ENCODE data around the gene PSMC6. TPM values are rescaled to one million over a fixed set of nuclear protein-coding genes. Genes with fewer than 3 reads are reported as not detected.
"Not testable (repeated sequence)": the region's sequence is repeated elsewhere in the genome, so short reads cannot be mapped to it uniquely, and the experiment has no call there.

PSMC6 gene
- total RNA-seq, 1 experiment from 2014 or later = 252 TPM

- in situ Hi-C loops (cut with HindIII; ENCODE audit: low sequenced_read_pairs) = no loop called here
- no peak for DNase-seq (ENCODE audit: low spot score)
Measured at GRCh38 chr14:52706286-52706685, 714 bp upstream of the PSMC6 start.

GRCh38 chr14:52711666-52712065 is 4.7 kb downstream of the PSMC6 start:
- in situ Hi-C loops (cut with HindIII; ENCODE audit: low sequenced_read_pairs) = no loop called here
- no peak for DNase-seq (ENCODE audit: low spot score)

- no peak for DNase-seq (ENCODE audit: low spot score)
- in situ Hi-C loops (cut with HindIII; ENCODE audit: low sequenced_read_pairs) = no loop called here
Measured at GRCh38 chr14:52716155-52716554, 9.2 kb downstream of the PSMC6 start.

GRCh38 chr14:52723514-52724359 is 16.7 kb downstream of the PSMC6 start:
- no peak for DNase-seq (ENCODE audit: low spot score)
- in situ Hi-C loops (cut with HindIII; ENCODE audit: low sequenced_read_pairs) = no loop called here

GRCh38 chr14:52724360-52724644 is 17.3 kb downstream of the PSMC6 start:
- in situ Hi-C loops (cut with HindIII; ENCODE audit: low sequenced_read_pairs) = no loop called here
- no peak for DNase-seq (ENCODE audit: low spot score)

GRCh38 chr14:52727509-52727908 is 20.5 kb downstream of the PSMC6 start:
- DNase-seq (ENCODE audit: low spot score); in situ Hi-C loops (cut with HindIII; ENCODE audit: low sequenced_read_pairs): not testable (repeated sequence)

- DNase-seq (ENCODE audit: low spot score); in situ Hi-C loops (cut with HindIII; ENCODE audit: low sequenced_read_pairs): not testable (repeated sequence)
Measured at GRCh38 chr14:52729035-52729434, 22.0 kb downstream of the PSMC6 start.

GRCh38 chr14:52729585-52729924 is 22.6 kb downstream of the PSMC6 start:
- DNase-seq (ENCODE audit: low spot score) = no peak
- in situ Hi-C loops (cut with HindIII; ENCODE audit: low sequenced_read_pairs) = no loop called here

GRCh38 chr14:52729925-52730708 is 23.1 kb downstream of the PSMC6 start, which contains the start of gene STYX:
STYX (plus strand) TSS chr14:52730166; CDS start chr14:52730475, 309 bp downstream.
- peak; percentile 97 for DNase-seq (ENCODE audit: low spot score)
- in situ Hi-C loops (cut with HindIII; ENCODE audit: low sequenced_read_pairs) = no loop called here

GRCh38 chr14:52730709-52731111 is 23.7 kb downstream of the PSMC6 start:
- no peak for DNase-seq (ENCODE audit: low spot score)
- in situ Hi-C loops (cut with HindIII; ENCODE audit: low sequenced_read_pairs) = no loop called here

- in situ Hi-C loops (cut with HindIII; ENCODE audit: low sequenced_read_pairs) = no loop called here
- DNase-seq (ENCODE audit: low spot score) = no peak
Measured at GRCh38 chr14:52733824-52734223, 26.8 kb downstream of the PSMC6 start.

- DNase-seq (ENCODE audit: low spot score) = no peak
- in situ Hi-C loops (cut with HindIII; ENCODE audit: low sequenced_read_pairs) = no loop called here
Measured at GRCh38 chr14:52735921-52736489, 29.0 kb downstream of the PSMC6 start.

- DNase-seq (ENCODE audit: low spot score) = no peak
- in situ Hi-C loops (cut with HindIII; ENCODE audit: low sequenced_read_pairs) = no loop called here
Measured at GRCh38 chr14:52738409-52738808, 31.4 kb downstream of the PSMC6 start.

- in situ Hi-C loops (cut with HindIII; ENCODE audit: low sequenced_read_pairs) = no loop called here
- DNase-seq (ENCODE audit: low spot score) = no peak
Measured at GRCh38 chr14:52740751-52741150, 33.8 kb downstream of the PSMC6 start.

- in situ Hi-C loops (cut with HindIII; ENCODE audit: low sequenced_read_pairs) = no loop called here
Measured at GRCh38 chr14:52741865-52742264, 34.9 kb downstream of the PSMC6 start.

GRCh38 chr14:52748647-52749292 is 41.8 kb downstream of the PSMC6 start:
- in situ Hi-C loops (cut with HindIII; ENCODE audit: low sequenced_read_pairs) = no loop called here

More at GRCh38 chr14:52741865-52742264, 34.9 kb downstream of the PSMC6 start:
- no peak for DNase-seq (ENCODE audit: low spot score)

GRCh38 chr14:52755607-52756316 is 48.8 kb downstream of the PSMC6 start:
- DNase-seq (ENCODE audit: low spot score) = no peak
- in situ Hi-C loops (cut with HindIII; ENCODE audit: low sequenced_read_pairs) = no loop called here

More at GRCh38 chr14:52748647-52749292, 41.8 kb downstream of the PSMC6 start:
- no peak for DNase-seq (ENCODE audit: low spot score)

- in situ Hi-C loops (cut with HindIII; ENCODE audit: low sequenced_read_pairs) = no loop called here
Measured at GRCh38 chr14:52759145-52759544, 52.1 kb downstream of the PSMC6 start.

GRCh38 chr14:52762923-52763322 is 55.9 kb downstream of the PSMC6 start:
- in situ Hi-C loops (cut with HindIII; ENCODE audit: low sequenced_read_pairs); DNase-seq (ENCODE audit: low spot score): not testable (repeated sequence)

More at GRCh38 chr14:52759145-52759544, 52.1 kb downstream of the PSMC6 start:
- DNase-seq (ENCODE audit: low spot score) = no peak

All from G401 (cell line).